ENCODE data around the gene SPG11. TPM values are rescaled to one million over a fixed set of nuclear protein-coding genes. Genes with fewer than 3 reads are reported as not detected.

The SPG11 gene
- total RNA-seq, 4 donors from 2014 or later = 85.9 to 108 (median 103) TPM

- TF ChIP-seq CTCF (IDR thresholded peaks at IDR 0.05; ENCODE audit: low read depth) = no peak
Observed at GRCh38 chr15:44666210-44667038, 3.0 kb upstream of the SPG11 start.

- no peak for TF ChIP-seq CTCF (IDR thresholded peaks at IDR 0.05; ENCODE audit: low read depth)
Observed at GRCh38 chr15:44662478-44663409, 718 bp downstream of the SPG11 start.

- no peak for TF ChIP-seq CTCF (IDR thresholded peaks at IDR 0.05; ENCODE audit: low read depth)
Observed at GRCh38 chr15:44661576-44661975, 1.9 kb downstream of the SPG11 start.

- TF ChIP-seq CTCF (IDR thresholded peaks at IDR 0.05; ENCODE audit: low read depth) = no peak
Observed at GRCh38 chr15:44659056-44659455, 4.4 kb downstream of the SPG11 start.

- no peak for TF ChIP-seq CTCF (IDR thresholded peaks at IDR 0.05; ENCODE audit: low read depth)
Observed at GRCh38 chr15:44657378-44657777, 6.1 kb downstream of the SPG11 start.

- TF ChIP-seq CTCF (IDR thresholded peaks at IDR 0.05; ENCODE audit: low read depth) = no peak
Observed at GRCh38 chr15:44656913-44657312, 6.5 kb downstream of the SPG11 start.

GRCh38 chr15:44656298-44656697, 7.2 kb downstream of the SPG11 start:
- no peak for TF ChIP-seq CTCF (IDR thresholded peaks at IDR 0.05; ENCODE audit: low read depth)

Data from subcutaneous adipose tissue (tissue), 4 donors.